HG02973 (cell line): ENCODE results near the gene LRRTM4.
"Not testable (repeated sequence)": the region's sequence is repeated elsewhere in the genome, so short reads cannot be mapped to it uniquely, and the experiment has no call there.

Experiments
- ATAC-seq: cut with Tn5 transposase; IDR thresholded peaks from one replicate; pipeline ENCODE4 v1.9.1; 2021; ENCODE audit warnings: moderate library complexity; ENCODE audit not compliant: unreplicated experiment

LRRTM4 gene

DNA sequence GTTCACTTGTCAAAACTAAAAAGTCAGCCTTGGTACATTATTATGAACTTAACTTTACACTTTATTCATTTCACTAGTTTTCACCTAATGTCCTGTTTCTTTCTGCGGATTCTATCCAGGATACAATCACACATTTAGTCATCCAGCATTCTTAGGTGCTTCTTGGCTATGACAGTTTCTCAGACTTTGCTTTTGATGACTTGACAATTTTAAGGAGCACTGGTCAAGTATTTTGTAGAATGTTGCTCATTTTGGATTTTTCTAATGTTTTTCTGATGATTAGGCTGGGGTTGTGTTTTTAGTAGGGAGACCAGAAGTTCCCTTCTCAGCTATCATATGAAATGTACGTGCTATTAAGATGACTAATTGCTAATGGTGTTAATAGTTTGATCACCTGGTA, 601.2 kb downstream of the LRRTM4 start:
- no peak for ATAC-seq

DNA sequence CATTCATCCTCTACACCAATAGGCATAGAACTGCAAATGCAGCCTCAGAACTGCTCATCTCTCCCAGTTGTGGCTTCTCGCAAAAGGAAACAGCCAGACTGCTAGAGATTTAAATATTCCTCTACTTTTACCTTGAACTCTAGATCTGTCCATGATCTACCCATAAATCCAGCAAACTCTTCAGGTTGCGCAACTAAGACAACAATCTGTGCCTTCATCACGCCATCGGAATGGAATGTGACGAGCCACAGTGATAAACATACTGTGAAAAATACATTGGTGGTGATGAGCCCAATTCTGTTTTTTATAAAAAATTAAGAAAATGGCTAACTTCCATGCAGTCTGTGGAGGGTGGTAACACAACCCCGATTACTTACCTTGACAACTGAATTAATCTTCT, 626.7 kb downstream of the LRRTM4 start:
- no peak for ATAC-seq

DNA sequence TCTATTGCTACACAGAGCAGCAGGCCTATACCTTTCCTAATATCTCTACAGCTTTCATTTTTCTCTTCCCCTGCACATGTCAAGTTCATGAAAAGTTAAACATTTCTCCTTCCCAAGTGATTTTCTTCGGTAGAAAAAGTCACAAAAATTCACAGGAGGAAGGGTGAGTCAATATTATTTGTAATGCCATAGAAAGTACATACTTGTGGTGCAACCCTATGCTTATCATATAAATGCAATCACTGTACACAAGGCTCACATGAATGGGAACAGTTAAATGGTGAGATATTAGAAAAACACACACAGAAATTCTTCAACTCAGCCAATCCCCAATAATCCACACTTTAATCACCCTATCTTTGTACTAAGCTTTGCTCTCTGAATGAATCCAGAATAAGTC, 651.6 kb downstream of the LRRTM4 start:
- no peak for ATAC-seq

- ATAC-seq, result no peak
Measured at GRCh38 chr2:76870011-76870410, 652.2 kb downstream of the LRRTM4 start.

- no peak for ATAC-seq
Measured at GRCh38 chr2:76867854-76868253, 654.3 kb downstream of the LRRTM4 start.

- no peak for ATAC-seq
Measured at GRCh38 chr2:76866464-76866863, 655.7 kb downstream of the LRRTM4 start.

DNA sequence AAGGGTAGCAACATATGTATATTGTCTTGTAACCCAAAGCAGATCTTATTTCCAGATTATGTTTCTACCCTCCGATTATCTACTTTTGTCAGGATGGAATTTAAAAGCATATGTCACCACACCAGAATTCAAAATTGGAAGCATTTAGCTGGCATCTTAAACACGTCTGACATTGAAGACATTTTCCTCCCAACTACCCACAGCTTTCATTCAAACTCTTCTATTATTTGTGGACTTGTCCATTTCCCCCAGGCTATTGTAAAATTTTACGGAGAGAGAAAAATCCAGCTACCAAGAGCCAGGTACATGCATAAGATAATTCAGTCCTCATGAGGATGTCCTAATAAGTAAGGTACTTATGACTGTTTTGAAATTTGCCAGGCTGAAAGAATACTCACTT, 659.3 kb downstream of the LRRTM4 start:
- no peak for ATAC-seq

DNA sequence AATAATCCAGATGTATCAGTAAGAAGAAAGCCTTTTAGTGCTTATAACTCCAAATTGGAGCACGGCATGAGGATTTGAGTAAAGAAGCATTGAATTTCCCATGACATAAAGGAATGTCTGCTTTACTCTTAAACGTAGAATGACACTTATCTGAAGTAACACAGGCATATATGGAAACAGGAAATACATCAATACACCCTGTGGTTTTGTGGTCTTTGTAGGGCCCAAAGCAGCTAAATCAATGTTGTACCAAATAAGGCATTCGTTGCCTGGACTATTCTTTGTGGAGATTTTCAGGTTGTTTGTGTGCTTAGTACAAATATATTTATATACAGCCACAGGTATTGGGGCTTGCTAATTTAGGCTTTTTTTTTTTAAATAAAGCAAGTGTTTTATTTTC, 660.5 kb downstream of the LRRTM4 start:
- no peak for ATAC-seq

- ATAC-seq, result no peak
Measured at GRCh38 chr2:76851000-76851399, 671.2 kb downstream of the LRRTM4 start.

- no peak for ATAC-seq
Measured at GRCh38 chr2:76849086-76849485, 673.1 kb downstream of the LRRTM4 start.

GRCh38 chr2:76839826-76840225, 682.4 kb downstream of the LRRTM4 start:
- no peak for ATAC-seq

GRCh38 chr2:76829374-76830234, 692.6 kb downstream of the LRRTM4 start:
- no peak for ATAC-seq

- no peak for ATAC-seq
Measured at GRCh38 chr2:76826691-76827090, 695.5 kb downstream of the LRRTM4 start.

DNA sequence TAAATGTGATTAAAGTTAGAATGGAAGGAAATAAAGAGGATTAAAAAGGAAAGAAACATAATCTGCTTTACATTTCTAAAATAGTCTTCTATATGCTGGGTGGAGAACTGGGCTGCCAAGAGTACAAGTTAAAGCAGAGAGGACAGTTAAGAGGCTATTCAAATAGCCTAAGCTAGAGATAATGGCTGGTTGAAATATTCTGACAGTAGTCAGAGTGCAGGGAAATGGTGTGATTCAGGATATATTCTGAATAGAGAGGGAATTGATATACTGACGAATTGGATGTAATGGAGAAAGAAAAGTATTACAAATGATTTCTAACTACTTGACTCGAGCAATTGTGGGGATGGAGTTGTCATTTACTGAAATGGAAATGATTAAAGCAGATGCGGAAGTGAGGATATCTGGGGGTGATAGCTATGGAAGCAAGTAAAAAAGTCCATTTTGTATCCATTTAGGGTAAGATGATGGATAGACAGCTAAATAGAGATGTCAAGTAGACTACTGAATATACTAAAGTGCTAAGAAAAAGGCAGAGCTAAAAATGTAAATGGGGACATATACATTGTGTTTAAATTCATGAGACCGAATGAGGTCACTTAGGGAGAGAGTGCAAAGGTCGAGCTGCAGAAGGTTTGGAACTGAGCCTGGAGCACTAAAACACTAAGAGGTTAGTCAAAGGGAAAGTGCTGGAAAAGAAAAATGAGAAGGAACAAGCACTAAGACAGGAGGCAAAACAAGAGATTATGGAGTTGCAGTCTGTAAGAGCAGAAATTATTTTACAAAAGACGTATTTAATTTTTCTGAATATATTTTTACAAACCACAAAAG, 696.8 kb downstream of the LRRTM4 start:
- ATAC-seq, result no peak

DNA sequence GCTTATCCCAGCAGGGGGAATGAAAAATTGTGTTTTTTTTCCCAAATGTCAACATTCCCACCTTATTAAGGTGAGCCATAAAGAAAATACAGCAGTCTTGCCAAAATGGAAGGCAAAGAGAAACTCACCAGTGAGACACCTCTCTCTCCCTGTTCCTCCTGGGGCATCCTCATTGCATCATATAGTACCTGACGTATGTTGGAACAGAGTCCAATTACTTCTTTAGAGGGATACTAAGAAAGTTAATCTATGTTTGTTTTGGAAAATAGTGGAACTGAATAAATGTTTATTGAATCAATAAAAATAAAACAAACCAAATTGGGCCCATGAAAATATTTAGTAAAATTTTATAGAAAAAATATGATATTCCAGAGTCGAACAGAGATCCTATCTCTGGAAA, 700.4 kb downstream of the LRRTM4 start:
- ATAC-seq, result no peak

DNA sequence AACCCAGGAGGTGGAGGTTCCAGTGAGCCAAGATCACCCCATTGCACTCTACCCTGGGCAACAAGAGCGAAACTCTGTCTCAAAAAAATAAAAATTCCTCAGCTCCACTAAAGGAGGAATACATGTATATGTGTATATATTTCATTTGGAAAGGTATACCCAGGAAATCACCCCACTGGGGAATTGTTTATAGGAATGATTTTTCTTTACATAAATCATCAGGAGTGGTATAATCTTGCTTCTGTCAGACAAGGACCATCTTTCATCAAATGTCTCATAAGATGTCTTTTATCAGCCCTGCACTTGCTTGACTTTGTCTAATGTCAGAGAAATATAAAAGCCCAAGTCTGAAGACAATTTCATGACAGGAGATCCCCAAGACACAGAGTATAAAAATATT, 709.1 kb downstream of the LRRTM4 start:
- ATAC-seq, result no peak

- ATAC-seq, result no peak
Measured at GRCh38 chr2:76812156-76812555, 710.0 kb downstream of the LRRTM4 start.

- ATAC-seq, result no peak
Measured at GRCh38 chr2:76809136-76809535, 713.0 kb downstream of the LRRTM4 start.

GRCh38 chr2:76808732-76809131, 713.4 kb downstream of the LRRTM4 start:
- no peak for ATAC-seq

- ATAC-seq, result no peak
Measured at GRCh38 chr2:76793647-76794334, 728.4 kb downstream of the LRRTM4 start.

- not testable (repeated sequence) for ATAC-seq
Measured at GRCh38 chr2:76781313-76781712, 740.9 kb downstream of the LRRTM4 start.

- ATAC-seq, result no peak
Measured at GRCh38 chr2:76763276-76763675, 758.9 kb downstream of the LRRTM4 start.
